SK-N-SH treated with all-trans-retinoic acid at 6 μM for 48 hours (cell line): ENCODE results near the gene C1orf232.

Experiments used
- ATAC-seq: fragments of 200-7000 bp; cut with Tn5 transposase; 3 replicates; pipeline ENCODE4 v1.9.1; 2020; ENCODE audit warnings: mild to moderate bottlenecking, moderate library complexity
- ARNTL ChIP-seq: fragments of 450-650 bp; formaldehyde crosslinking; IDR thresholded peaks from 2 replicates; pipeline ENCODE4 v1.5.0; 2020; ENCODE audit warnings: low read depth, mild to moderate bottlenecking, moderate library complexity, borderline replicate concordance
- BACH2 ChIP-seq: fragments of 250-450 bp; sonication (Bioruptor Pico); IDR thresholded peaks from 2 replicates; pipeline ENCODE4 v1.9.0; 2021; ENCODE audit warnings: mild to moderate bottlenecking, borderline replicate concordance
- CSDC2 ChIP-seq: fragments of 250-450 bp; sonication (Bioruptor Pico); IDR thresholded peaks from 2 replicates; pipeline ENCODE4 v1.5.0; 2020; ENCODE audit warnings: mild to moderate bottlenecking, moderate library complexity
- GLIS3 ChIP-seq: fragments of 250-450 bp; sonication (Bioruptor Pico); IDR thresholded peaks from 2 replicates; pipeline ENCODE4 v1.5.0; 2020; ENCODE audit warnings: mild to moderate bottlenecking, moderate library complexity
- ISL1 ChIP-seq: fragments of 250-450 bp; sonication (Bioruptor Pico); IDR thresholded peaks from 2 replicates; pipeline ENCODE4 v2.1.2; 2022; ENCODE audit warnings: mild to moderate bottlenecking, moderate library complexity
- OSR1 ChIP-seq: fragments of 250-450 bp; sonication (Bioruptor Pico); IDR thresholded peaks from 2 replicates; pipeline ENCODE4 v1.8.0; 2022; ENCODE audit warnings: moderate library complexity, mild to moderate bottlenecking, inconsistent platforms
- PPARA ChIP-seq: fragments of 250-450 bp; sonication (Bioruptor Pico); IDR thresholded peaks from 2 replicates; pipeline ENCODE4 v1.5.0; 2020; ENCODE audit warnings: mild to moderate bottlenecking, borderline replicate concordance
- RARB ChIP-seq: fragments of 250-450 bp; sonication (Bioruptor Pico); IDR thresholded peaks from 2 replicates; pipeline ENCODE4 v1.8.0; 2021; ENCODE audit warnings: mild to moderate bottlenecking, moderate library complexity
- SNAI2 ChIP-seq: fragments of 250-450 bp; sonication (Bioruptor Pico); IDR thresholded peaks from 2 replicates; pipeline ENCODE4 v1.5.0; 2020; ENCODE audit warnings: mild to moderate bottlenecking, moderate library complexity
- TCF4 ChIP-seq: fragments of 250-450 bp; sonication (Bioruptor Pico); IDR thresholded peaks from 2 replicates; pipeline ENCODE4 v1.8.0; 2021; ENCODE audit warnings: mild to moderate bottlenecking, moderate library complexity, borderline replicate concordance
- TOX ChIP-seq: fragments of 250-450 bp; sonication (Bioruptor Pico); IDR thresholded peaks from 2 replicates; pipeline ENCODE4 v1.8.0; 2021; ENCODE audit warnings: mild to moderate bottlenecking, moderate library complexity, borderline replicate concordance
- ZC3H10 ChIP-seq: fragments of 250-450 bp; sonication (Bioruptor Pico); IDR thresholded peaks from 2 replicates; pipeline ENCODE4 v1.5.1; 2021; ENCODE audit warnings: mild to moderate bottlenecking, moderate library complexity
- ZFP3 ChIP-seq: fragments of 250-450 bp; sonication (Bioruptor Pico); IDR thresholded peaks from 2 replicates; pipeline ENCODE4 v1.5.0; 2020; ENCODE audit warnings: mild to moderate bottlenecking, moderate library complexity
- ZFP30 ChIP-seq: fragments of 450-650 bp; formaldehyde crosslinking; IDR thresholded peaks from 2 replicates; pipeline ENCODE4 v1.5.0; 2022; ENCODE audit warnings: mild to moderate bottlenecking, moderate library complexity
- ZNF565 ChIP-seq: fragments of 450-650 bp; formaldehyde crosslinking; conservative IDR thresholded peaks from 2 replicates; pipeline ENCODE4 v1.5.0; 2020; ENCODE audit warnings: low read depth, mild to moderate bottlenecking, moderate library complexity
- ZNF70 ChIP-seq: fragments of 450-650 bp; formaldehyde crosslinking; IDR thresholded peaks from 2 replicates; pipeline ENCODE4 v1.5.0; 2020; ENCODE audit warnings: mild to moderate bottlenecking, moderate library complexity
- ZNF8 ChIP-seq: fragments of 450-650 bp; formaldehyde crosslinking; IDR thresholded peaks from 2 replicates; pipeline ENCODE4 v1.5.0; 2020; ENCODE audit warnings: mild to moderate bottlenecking, moderate library complexity
- TF ChIP-seq, protein P1 (sequence below): fragments of 250-450 bp; sonication (Bioruptor Pico); IDR thresholded peaks from 2 replicates; pipeline ENCODE4 v1.5.1; 2020; ENCODE audit warnings: low read depth, mild to moderate bottlenecking, moderate library complexity
- TF ChIP-seq, protein P2 (sequence below): fragments of 250-450 bp; sonication (Bioruptor Pico); IDR thresholded peaks from 2 replicates; pipeline ENCODE4 v1.8.0; 2021; ENCODE audit warnings: low read depth, mild to moderate bottlenecking, moderate library complexity, borderline replicate concordance
- TF ChIP-seq, protein P3 (sequence below): fragments of 250-450 bp; sonication (Bioruptor Pico); IDR thresholded peaks from 2 replicates; pipeline ENCODE4 v1.5.0; 2020; ENCODE audit warnings: mild to moderate bottlenecking, moderate library complexity
- TF ChIP-seq, protein P4 (sequence below): fragments of 250-450 bp; sonication (Bioruptor Pico); IDR thresholded peaks from 2 replicates; pipeline ENCODE4 v1.5.1; 2021; ENCODE audit warnings: mild to moderate bottlenecking, moderate library complexity
- TF ChIP-seq, protein P5 (sequence below): fragments of 250-450 bp; sonication (Bioruptor Pico); IDR thresholded peaks from 2 replicates; pipeline ENCODE4 v1.8.0; 2020; ENCODE audit warnings: mild to moderate bottlenecking, moderate library complexity, borderline replicate concordance

C1orf232 gene

DNA sequence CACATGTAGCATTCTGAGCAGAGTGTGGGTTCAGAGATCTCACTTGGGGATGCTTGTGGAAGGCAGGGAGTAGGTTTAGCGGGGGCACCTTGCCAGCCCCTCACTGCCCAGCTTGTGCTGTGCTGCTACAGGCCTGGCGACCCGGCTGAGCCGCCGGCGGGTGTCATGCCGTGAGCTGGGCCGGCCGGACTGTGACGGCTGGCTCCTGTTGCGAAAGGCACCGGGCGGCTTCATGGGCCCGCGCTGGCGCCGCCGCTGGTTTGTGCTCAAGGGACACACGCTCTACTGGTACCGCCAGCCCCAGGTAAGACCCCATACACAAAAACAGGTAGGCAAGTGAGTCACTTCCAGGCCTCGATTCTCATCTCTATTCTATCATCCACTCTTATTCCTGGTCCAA is 16.1 kb upstream of the C1orf232 start:
- ATAC-seq: no peak
- TF ChIP-seq CSDC2 (CRISPR knock-in tag) (no peak), ZFP30 (CRISPR knock-in tag) (no peak), ZNF70 (CRISPR knock-in tag) (no peak)

DNA sequence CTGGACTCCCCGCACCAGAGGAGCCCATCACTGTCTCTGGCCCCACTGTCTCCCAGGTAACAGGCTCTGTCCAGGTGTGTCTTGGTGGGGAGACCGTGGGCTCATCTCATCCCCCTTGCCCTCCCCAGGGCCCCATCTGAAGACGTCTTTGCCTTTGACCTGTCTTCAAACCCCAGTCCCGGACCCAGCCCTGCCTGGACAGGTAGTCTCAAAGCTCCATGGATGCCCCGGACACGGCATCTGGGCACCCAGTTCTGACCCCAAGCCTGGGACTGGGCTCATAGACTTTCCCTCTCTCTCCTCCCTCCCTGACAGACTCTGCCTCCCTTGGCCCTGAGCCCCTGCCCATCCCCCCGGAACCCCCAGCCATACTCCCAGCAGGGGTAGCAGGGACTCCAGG is 15.3 kb upstream of the C1orf232 start:
- no peak for ATAC-seq
- TF ChIP-seq OSR1 (CRISPR knock-in tag) (no peak), ZNF70 (CRISPR knock-in tag) (no peak), SNAI2 (CRISPR knock-in tag) (no peak), ZNF565 (no peak), CSDC2 (CRISPR knock-in tag) (no peak)
- TF ChIP-seq, protein P1, sequence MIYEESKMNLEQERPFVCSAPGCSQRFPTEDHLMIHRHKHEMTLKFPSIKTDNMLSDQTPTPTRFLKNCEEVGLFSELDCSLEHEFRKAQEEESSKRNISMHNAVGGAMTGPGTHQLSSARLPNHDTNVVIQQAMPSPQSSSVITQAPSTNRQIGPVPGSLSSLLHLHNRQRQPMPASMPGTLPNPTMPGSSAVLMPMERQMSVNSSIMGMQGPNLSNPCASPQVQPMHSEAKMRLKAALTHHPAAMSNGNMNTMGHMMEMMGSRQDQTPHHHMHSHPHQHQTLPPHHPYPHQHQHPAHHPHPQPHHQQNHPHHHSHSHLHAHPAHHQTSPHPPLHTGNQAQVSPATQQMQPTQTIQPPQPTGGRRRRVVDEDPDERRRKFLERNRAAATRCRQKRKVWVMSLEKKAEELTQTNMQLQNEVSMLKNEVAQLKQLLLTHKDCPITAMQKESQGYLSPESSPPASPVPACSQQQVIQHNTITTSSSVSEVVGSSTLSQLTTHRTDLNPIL (CRISPR knock-in tag): no peak
- TF ChIP-seq, protein P2, sequence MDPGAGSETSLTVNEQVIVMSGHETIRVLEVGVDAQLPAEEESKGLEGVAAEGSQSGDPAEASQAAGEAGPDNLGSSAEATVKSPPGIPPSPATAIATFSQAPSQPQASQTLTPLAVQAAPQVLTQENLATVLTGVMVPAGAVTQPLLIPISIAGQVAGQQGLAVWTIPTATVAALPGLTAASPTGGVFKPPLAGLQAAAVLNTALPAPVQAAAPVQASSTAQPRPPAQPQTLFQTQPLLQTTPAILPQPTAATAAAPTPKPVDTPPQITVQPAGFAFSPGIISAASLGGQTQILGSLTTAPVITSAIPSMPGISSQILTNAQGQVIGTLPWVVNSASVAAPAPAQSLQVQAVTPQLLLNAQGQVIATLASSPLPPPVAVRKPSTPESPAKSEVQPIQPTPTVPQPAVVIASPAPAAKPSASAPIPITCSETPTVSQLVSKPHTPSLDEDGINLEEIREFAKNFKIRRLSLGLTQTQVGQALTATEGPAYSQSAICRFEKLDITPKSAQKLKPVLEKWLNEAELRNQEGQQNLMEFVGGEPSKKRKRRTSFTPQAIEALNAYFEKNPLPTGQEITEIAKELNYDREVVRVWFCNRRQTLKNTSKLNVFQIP: no peak
- TF ChIP-seq, protein P3, sequence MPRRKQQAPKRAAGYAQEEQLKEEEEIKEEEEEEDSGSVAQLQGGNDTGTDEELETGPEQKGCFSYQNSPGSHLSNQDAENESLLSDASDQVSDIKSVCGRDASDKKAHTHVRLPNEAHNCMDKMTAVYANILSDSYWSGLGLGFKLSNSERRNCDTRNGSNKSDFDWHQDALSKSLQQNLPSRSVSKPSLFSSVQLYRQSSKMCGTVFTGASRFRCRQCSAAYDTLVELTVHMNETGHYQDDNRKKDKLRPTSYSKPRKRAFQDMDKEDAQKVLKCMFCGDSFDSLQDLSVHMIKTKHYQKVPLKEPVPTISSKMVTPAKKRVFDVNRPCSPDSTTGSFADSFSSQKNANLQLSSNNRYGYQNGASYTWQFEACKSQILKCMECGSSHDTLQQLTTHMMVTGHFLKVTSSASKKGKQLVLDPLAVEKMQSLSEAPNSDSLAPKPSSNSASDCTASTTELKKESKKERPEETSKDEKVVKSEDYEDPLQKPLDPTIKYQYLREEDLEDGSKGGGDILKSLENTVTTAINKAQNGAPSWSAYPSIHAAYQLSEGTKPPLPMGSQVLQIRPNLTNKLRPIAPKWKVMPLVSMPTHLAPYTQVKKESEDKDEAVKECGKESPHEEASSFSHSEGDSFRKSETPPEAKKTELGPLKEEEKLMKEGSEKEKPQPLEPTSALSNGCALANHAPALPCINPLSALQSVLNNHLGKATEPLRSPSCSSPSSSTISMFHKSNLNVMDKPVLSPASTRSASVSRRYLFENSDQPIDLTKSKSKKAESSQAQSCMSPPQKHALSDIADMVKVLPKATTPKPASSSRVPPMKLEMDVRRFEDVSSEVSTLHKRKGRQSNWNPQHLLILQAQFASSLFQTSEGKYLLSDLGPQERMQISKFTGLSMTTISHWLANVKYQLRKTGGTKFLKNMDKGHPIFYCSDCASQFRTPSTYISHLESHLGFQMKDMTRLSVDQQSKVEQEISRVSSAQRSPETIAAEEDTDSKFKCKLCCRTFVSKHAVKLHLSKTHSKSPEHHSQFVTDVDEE (CRISPR knock-in tag): no peak
- TF ChIP-seq, all 23 proteins: peak for 0

DNA sequence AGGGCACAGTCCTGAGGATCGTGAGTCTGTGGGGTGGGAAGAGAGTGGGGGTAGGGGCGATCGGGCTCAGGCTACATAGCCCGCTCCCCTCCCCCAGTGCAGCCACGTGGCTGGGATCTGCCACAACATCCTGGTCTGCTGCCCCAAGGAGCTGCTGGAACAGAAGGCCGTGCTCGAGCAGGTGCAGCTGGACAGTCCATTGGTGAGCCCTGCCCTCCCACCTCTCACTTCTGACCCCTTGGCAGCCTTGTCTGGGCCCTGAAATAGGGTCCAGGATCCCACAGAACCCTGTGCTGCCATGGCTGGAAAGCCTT is 13.6 kb upstream of the C1orf232 start:
- no peak for ATAC-seq
- TF ChIP-seq, protein P2: no peak
- TF ChIP-seq TCF4 (no peak), RARB (no peak), ZNF8 (CRISPR knock-in tag) (no peak)
- TF ChIP-seq, protein P4, sequence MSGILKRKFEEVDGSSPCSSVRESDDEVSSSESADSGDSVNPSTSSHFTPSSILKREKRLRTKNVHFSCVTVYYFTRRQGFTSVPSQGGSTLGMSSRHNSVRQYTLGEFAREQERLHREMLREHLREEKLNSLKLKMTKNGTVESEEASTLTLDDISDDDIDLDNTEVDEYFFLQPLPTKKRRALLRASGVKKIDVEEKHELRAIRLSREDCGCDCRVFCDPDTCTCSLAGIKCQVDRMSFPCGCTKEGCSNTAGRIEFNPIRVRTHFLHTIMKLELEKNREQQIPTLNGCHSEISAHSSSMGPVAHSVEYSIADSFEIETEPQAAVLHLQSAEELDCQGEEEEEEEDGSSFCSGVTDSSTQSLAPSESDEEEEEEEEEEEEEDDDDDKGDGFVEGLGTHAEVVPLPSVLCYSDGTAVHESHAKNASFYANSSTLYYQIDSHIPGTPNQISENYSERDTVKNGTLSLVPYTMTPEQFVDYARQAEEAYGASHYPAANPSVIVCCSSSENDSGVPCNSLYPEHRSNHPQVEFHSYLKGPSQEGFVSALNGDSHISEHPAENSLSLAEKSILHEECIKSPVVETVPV (CRISPR knock-in tag): no peak
- TF ChIP-seq, all 23 proteins: peak for 0

DNA sequence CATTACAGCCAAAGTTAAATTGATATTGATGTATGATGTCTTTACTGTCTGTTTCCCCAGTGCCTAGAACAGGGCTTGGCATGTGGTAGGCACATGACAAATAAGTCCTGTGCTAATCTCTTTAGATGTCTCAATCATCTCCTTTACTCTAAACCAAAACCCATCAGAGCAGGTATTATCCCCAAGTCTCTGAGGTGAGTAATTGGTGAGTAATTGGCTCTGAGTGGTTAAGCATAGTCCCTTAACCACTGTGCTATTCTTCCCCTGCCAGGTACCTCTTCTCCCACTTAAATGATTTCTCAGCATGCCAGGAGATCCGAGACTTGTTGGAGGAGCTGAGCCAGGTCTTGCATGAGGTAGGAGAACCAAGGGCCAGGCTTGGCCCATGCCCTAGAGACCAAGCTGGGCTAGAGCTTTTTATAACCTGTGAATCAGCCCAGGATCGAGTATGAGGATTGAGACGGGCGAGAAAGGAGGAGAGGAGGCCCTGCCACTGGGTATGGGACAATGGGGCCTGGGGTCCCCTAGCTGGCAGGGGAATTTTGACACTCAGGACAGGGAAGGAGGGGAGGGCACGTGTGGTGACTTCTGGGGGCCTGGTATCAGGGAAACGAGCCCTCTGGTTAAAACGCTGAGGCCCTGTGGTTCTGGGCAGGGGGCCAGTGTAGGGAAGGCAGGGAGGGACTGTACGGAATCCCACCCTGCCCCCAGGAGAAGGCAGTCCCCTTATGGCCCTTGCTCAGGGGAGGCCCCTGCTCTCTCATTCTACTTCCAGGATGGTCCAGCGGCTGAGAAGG is 13.0 kb upstream of the C1orf232 start:
- TF ChIP-seq SNAI2 (CRISPR knock-in tag) (no peak), OSR1 (CRISPR knock-in tag) (no peak)
- no peak for ATAC-seq

DNA sequence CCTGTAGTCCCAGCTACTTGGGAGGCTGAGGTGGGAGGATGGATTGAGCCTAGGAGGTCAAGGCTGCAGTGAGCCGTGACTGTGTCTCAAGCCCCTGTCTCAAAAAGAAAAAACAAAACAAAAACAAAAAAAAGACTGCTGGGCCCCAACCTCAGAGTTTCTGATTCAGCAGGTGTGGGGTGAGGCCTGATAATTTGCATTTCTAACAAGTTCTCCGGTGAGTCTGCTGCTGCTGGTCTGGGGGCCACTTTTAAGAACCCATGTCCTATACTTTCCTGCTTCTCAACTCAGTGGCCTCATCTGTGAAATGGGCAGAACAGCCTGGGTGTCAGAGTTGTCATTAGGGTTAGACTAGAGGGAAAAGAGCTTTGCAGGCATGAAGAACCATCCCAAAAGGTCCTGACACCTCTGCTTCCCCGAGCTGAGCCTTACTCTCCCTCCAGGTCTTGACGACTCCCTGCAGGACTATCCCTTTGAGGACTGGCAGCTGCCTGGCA is 11.3 kb upstream of the C1orf232 start:
- no peak for ATAC-seq
- TF ChIP-seq TOX (CRISPR knock-in tag): no peak
- TF ChIP-seq, protein P5, sequence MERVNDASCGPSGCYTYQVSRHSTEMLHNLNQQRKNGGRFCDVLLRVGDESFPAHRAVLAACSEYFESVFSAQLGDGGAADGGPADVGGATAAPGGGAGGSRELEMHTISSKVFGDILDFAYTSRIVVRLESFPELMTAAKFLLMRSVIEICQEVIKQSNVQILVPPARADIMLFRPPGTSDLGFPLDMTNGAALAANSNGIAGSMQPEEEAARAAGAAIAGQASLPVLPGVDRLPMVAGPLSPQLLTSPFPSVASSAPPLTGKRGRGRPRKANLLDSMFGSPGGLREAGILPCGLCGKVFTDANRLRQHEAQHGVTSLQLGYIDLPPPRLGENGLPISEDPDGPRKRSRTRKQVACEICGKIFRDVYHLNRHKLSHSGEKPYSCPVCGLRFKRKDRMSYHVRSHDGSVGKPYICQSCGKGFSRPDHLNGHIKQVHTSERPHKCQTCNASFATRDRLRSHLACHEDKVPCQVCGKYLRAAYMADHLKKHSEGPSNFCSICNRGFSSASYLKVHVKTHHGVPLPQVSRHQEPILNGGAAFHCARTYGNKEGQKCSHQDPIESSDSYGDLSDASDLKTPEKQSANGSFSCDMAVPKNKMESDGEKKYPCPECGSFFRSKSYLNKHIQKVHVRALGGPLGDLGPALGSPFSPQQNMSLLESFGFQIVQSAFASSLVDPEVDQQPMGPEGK: no peak
- no peak for TF ChIP-seq SNAI2 (CRISPR knock-in tag)
- TF ChIP-seq ZNF70 (CRISPR knock-in tag): no peak
- TF ChIP-seq ZFP3 (CRISPR knock-in tag): no peak
- TF ChIP-seq PPARA (CRISPR knock-in tag): no peak
- no peak for TF ChIP-seq ZC3H10 (CRISPR knock-in tag)
- TF ChIP-seq CSDC2 (CRISPR knock-in tag): no peak
- TF ChIP-seq GLIS3: no peak
- TF ChIP-seq ZNF565: no peak
- TF ChIP-seq BACH2 (CRISPR knock-in tag): no peak
- no peak for TF ChIP-seq ARNTL
- TF ChIP-seq RARB: no peak
- no peak for TF ChIP-seq ISL1 (CRISPR knock-in tag)
